ENCODE measurements around the gene TMEM87B. TPM values are rescaled to one million over a fixed set of nuclear protein-coding genes. Genes with fewer than 3 reads are reported as not detected.
"Not testable (repeated sequence)": the region's sequence is repeated elsewhere in the genome, so short reads cannot be mapped to it uniquely, and the experiment has no call there.

The TMEM87B gene
- polyA plus RNA-seq, 4 donors, result 17.3 to 43.3 (median 26.1) TPM

DNA sequence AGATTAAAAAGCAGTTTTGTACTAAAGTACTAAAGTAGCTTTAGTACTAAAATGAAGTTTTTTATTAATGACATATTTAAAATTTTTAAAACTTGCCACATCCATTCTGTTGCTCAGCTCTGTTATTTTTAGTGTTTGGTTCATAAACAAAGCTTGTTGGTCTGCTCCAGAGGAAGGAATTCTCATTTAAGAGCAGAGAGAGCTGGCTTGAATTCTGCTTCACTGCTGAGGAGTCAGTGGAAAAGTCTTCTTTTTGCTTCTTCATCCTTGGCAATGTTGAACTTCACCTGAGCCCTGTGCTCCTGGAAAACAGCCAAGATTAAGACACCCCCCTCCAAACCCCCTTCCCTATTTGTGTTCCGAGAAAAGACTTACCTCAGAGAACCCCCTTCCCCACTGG lies 40.6 kb downstream of the TMEM87B start:
- 83 to 100% (median 92%) methylated on average over 1 of the region's 1 CpG for WGBS, 3 donors
- Histone ChIP-seq H3K9me3 (ENCODE audit: control insufficient read depth in 2 of 2, insufficient read depth in 1 of 2, low read depth in 1 of 2, low read length in 1 of 2) (no peaks in the 10 kb centered on the region), H3K27me3 (ENCODE audit: control insufficient read depth in 3 of 3, insufficient read depth in 3 of 3, low read length in 3 of 3) (no peaks in the 10 kb centered on the region), H3K4me3 (ENCODE audit: low read depth in 1 of 3, low read length in 3 of 3) (no peak overlapping the region), H3K36me3 (ENCODE audit: control insufficient read depth in 3 of 3, insufficient read depth in 2 of 3, low read depth in 1 of 3, low read length in 3 of 3) (peaks cover 17 to 20% (median 18%) of the 10 kb centered on the region in 3 donors), H3K27ac (ENCODE audit: low read depth in 1 of 3, low read length in 2 of 3) (no peak overlapping the region), H3K4me1 (ENCODE audit: control insufficient read depth in 3 of 3, insufficient read depth in 2 of 3, low read depth in 1 of 3, low read length in 2 of 3) (no peaks in the 10 kb centered on the region)
- DNase-seq (no peak), FAIRE-seq (no peak)

- peaks cover 17 to 20% (median 18%) of the 10 kb centered on the region in 3 donors for H3K36me3 ChIP-seq (ENCODE audit: control insufficient read depth in 3 of 3, insufficient read depth in 2 of 3, low read depth in 1 of 3, low read length in 3 of 3)
- no peak overlapping the region for H3K4me3 ChIP-seq (ENCODE audit: low read depth in 1 of 3, low read length in 3 of 3)
- WGBS, 3 donors, result 80% methylated on average over 10 of the region's 10 CpGs
- DNase-seq (no peak), FAIRE-seq (no peak)
- H3K4me1 ChIP-seq (ENCODE audit: control insufficient read depth in 3 of 3, insufficient read depth in 2 of 3, low read depth in 1 of 3, low read length in 2 of 3), result no peaks in the 10 kb centered on the region
- no peaks in the 10 kb centered on the region for H3K9me3 ChIP-seq (ENCODE audit: control insufficient read depth in 2 of 2, insufficient read depth in 1 of 2, low read depth in 1 of 2, low read length in 1 of 2)
- H3K27me3 ChIP-seq (ENCODE audit: control insufficient read depth in 3 of 3, insufficient read depth in 3 of 3, low read length in 3 of 3), result no peaks in the 10 kb centered on the region
- no peak overlapping the region for H3K27ac ChIP-seq (ENCODE audit: low read depth in 1 of 3, low read length in 2 of 3)
Measured at GRCh38 chr2:112096098-112096497, 41.0 kb downstream of the TMEM87B start.

DNA sequence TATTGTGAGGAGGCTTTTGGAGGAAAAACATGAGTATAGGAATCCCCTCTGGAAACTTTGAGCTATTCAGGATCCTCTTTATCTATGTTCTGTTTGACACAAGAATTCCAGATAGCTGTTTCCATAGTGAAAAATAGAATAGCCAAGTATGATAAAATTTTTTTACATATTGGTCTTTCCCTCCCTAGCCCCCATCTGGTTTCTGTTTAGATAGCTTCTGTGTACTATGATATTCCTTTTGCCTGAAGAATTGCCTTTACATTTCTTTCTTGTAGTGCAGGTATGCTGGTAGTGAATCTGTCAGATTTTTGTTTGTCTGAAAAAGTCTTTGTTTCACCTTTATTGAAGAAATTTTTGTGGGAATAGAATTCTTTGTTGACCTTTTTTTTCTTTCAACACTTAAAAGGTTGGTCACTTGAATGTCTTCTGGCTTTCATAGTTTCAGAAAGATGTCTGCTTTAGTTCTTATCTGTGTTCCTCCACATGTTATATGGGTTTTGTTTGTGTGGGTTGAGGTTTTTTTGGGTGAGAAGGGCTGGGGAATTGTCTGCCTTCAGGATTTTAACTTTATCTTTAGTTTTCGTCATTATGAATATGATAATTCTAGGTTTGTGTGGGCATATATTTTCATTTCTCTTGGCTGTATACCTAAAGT lies 53.2 kb downstream of the TMEM87B start:
- Histone ChIP-seq H3K27me3 (ENCODE audit: control insufficient read depth in 3 of 3, insufficient read depth in 3 of 3, low read length in 3 of 3) (no peaks in the 10 kb centered on the region), H3K4me3 (ENCODE audit: low read depth in 1 of 3, low read length in 3 of 3) (no peak overlapping the region), H3K36me3 (ENCODE audit: control insufficient read depth in 3 of 3, insufficient read depth in 2 of 3, low read depth in 1 of 3, low read length in 3 of 3) (peaks cover 9 to 26% (median 18%) of the 10 kb centered on the region in 3 donors), H3K9me3 (ENCODE audit: control insufficient read depth in 2 of 2, insufficient read depth in 1 of 2, low read depth in 1 of 2, low read length in 1 of 2) (peaks cover 0 to 5% of the 10 kb centered on the region in 2 donors), H3K4me1 (ENCODE audit: control insufficient read depth in 3 of 3, insufficient read depth in 2 of 3, low read depth in 1 of 3, low read length in 2 of 3) (no peaks in the 10 kb centered on the region), H3K27ac (ENCODE audit: low read depth in 1 of 3, low read length in 2 of 3) (no peak overlapping the region)
- FAIRE-seq (no peak), DNase-seq (no peak)
- WGBS, 3 donors, result 92 to 97% (median 94%) methylated on average over 1 of the region's 1 CpG

GRCh38 chr2:112109278-112109677 lies 54.2 kb downstream of the TMEM87B start:
- no peak for FAIRE-seq
- H3K36me3 ChIP-seq (ENCODE audit: control insufficient read depth in 3 of 3, insufficient read depth in 2 of 3, low read depth in 1 of 3, low read length in 3 of 3), result peaks cover 9 to 26% (median 18%) of the 10 kb centered on the region in 3 donors

DNA sequence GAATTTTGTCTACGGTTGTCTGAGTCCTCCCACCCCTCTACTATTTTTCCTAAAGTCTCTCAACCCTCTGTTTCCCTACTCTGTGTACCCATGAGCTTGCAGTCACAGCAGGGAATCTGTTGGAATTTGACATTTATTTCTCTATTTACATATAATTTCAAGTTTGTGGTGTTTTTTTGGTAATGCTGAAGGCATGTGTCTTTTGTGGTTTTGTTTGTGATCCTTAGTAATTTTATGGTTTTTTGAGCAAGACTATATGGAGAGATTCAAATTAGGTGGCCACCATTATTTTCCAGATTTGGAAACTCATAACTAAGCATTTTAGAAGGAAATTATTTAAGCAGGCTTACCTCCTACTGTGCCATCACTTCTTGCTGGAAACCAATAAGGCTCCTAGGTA lies 55.9 kb downstream of the TMEM87B start:
- H3K4me3 ChIP-seq (ENCODE audit: low read depth in 1 of 3, low read length in 3 of 3), result no peak overlapping the region
- 92 to 100% (median 95%) methylated on average over 1 of the region's 1 CpG for WGBS, 3 donors
- no peaks in the 10 kb centered on the region for H3K4me1 ChIP-seq (ENCODE audit: control insufficient read depth in 3 of 3, insufficient read depth in 2 of 3, low read depth in 1 of 3, low read length in 2 of 3)
- no peak overlapping the region for H3K27ac ChIP-seq (ENCODE audit: low read depth in 1 of 3, low read length in 2 of 3)
- H3K36me3 ChIP-seq (ENCODE audit: control insufficient read depth in 3 of 3, insufficient read depth in 2 of 3, low read depth in 1 of 3, low read length in 3 of 3), result peaks cover 9 to 24% (median 20%) of the 10 kb centered on the region in 3 donors
- DNase-seq, result no peak
- H3K27me3 ChIP-seq (ENCODE audit: control insufficient read depth in 3 of 3, insufficient read depth in 3 of 3, low read length in 3 of 3), result no peaks in the 10 kb centered on the region
- peaks cover 0 to 5% of the 10 kb centered on the region in 2 donors for H3K9me3 ChIP-seq (ENCODE audit: control insufficient read depth in 2 of 2, insufficient read depth in 1 of 2, low read depth in 1 of 2, low read length in 1 of 2)
- FAIRE-seq, result no peak

More at GRCh38 chr2:112109278-112109677, 54.2 kb downstream of the TMEM87B start:
- Histone ChIP-seq H3K9me3 (ENCODE audit: control insufficient read depth in 2 of 2, insufficient read depth in 1 of 2, low read depth in 1 of 2, low read length in 1 of 2) (peaks cover 0 to 5% of the 10 kb centered on the region in 2 donors), H3K4me3 (ENCODE audit: low read depth in 1 of 3, low read length in 3 of 3) (no peak overlapping the region), H3K4me1 (ENCODE audit: control insufficient read depth in 3 of 3, insufficient read depth in 2 of 3, low read depth in 1 of 3, low read length in 2 of 3) (no peaks in the 10 kb centered on the region), H3K27me3 (ENCODE audit: control insufficient read depth in 3 of 3, insufficient read depth in 3 of 3, low read length in 3 of 3) (no peaks in the 10 kb centered on the region), H3K27ac (ENCODE audit: low read depth in 1 of 3, low read length in 2 of 3) (no peak overlapping the region)
- no peak for DNase-seq

- WGBS, 3 donors, result 94 to 100% (median 98%) methylated on average over 4 of the region's 4 CpGs
- not testable (repeated sequence) for DNase-seq
- H3K36me3 ChIP-seq (ENCODE audit: control insufficient read depth in 3 of 3, insufficient read depth in 2 of 3, low read depth in 1 of 3, low read length in 3 of 3), result peaks cover 3 to 27% (median 17%) of the 10 kb centered on the region in 3 donors
Measured at GRCh38 chr2:112113354-112113753, 58.3 kb downstream of the TMEM87B start.

DNA sequence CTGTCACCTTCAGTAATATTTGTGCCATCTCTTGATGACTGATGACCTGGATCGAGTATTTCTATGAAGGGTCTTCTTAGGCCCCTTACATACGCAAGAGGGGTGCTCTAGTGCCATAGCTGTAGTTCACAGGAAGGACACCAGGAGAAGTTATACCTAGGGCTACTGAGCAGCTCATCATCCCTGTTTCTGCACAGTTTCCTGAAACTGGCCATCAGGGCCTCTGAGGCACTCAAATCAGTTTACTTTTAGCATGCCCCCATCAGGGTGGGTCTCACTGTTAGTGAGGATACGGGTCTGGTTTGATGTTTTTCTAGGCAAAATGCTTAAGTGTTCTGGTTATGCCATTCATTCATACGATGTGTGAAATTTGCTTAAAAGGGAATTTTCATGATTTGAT lies 63.1 kb downstream of the TMEM87B start:
- Histone ChIP-seq H3K4me1 (ENCODE audit: control insufficient read depth in 3 of 3, insufficient read depth in 2 of 3, low read depth in 1 of 3, low read length in 2 of 3) (no peaks in the 10 kb centered on the region), H3K36me3 (ENCODE audit: control insufficient read depth in 3 of 3, insufficient read depth in 2 of 3, low read depth in 1 of 3, low read length in 3 of 3) (peaks cover 0 to 17% (median 5%) of the 10 kb centered on the region in 3 donors), H3K4me3 (ENCODE audit: low read depth in 1 of 3, low read length in 3 of 3) (no peak overlapping the region), H3K27me3 (ENCODE audit: control insufficient read depth in 3 of 3, insufficient read depth in 3 of 3, low read length in 3 of 3) (no peaks in the 10 kb centered on the region), H3K27ac (ENCODE audit: low read depth in 1 of 3, low read length in 2 of 3) (no peak overlapping the region), H3K9me3 (ENCODE audit: control insufficient read depth in 2 of 2, insufficient read depth in 1 of 2, low read depth in 1 of 2, low read length in 1 of 2) (no peaks in the 10 kb centered on the region)
- no peak for DNase-seq
- no peak for FAIRE-seq
- 84 to 94% (median 94%) methylated on average over 4 of the region's 4 CpGs for WGBS, 3 donors

More at GRCh38 chr2:112113354-112113753, 58.3 kb downstream of the TMEM87B start:
- H3K4me1 ChIP-seq (ENCODE audit: control insufficient read depth in 3 of 3, insufficient read depth in 2 of 3, low read depth in 1 of 3, low read length in 2 of 3); H3K27ac ChIP-seq (ENCODE audit: low read depth in 1 of 3, low read length in 2 of 3); H3K27me3 ChIP-seq (ENCODE audit: control insufficient read depth in 3 of 3, insufficient read depth in 3 of 3, low read length in 3 of 3); FAIRE-seq; H3K4me3 ChIP-seq (ENCODE audit: low read depth in 1 of 3, low read length in 3 of 3); H3K9me3 ChIP-seq (ENCODE audit: control insufficient read depth in 2 of 2, insufficient read depth in 1 of 2, low read depth in 1 of 2, low read length in 1 of 2): not testable (repeated sequence)

GRCh38 chr2:112121682-112122254 lies 66.7 kb downstream of the TMEM87B start:
- DNase-seq (peak; percentile 37 to 56), FAIRE-seq (no peak)
- Histone ChIP-seq H3K27ac (ENCODE audit: low read depth in 1 of 3, low read length in 2 of 3) (no peak overlapping the region), H3K9me3 (ENCODE audit: control insufficient read depth in 2 of 2, insufficient read depth in 1 of 2, low read depth in 1 of 2, low read length in 1 of 2) (peaks cover 0 to 11% of the 10 kb centered on the region in 2 donors), H3K36me3 (ENCODE audit: control insufficient read depth in 3 of 3, insufficient read depth in 2 of 3, low read depth in 1 of 3, low read length in 3 of 3) (peaks cover 0 to 12% (median under 1%) of the 10 kb centered on the region in 3 donors), H3K4me1 (ENCODE audit: control insufficient read depth in 3 of 3, insufficient read depth in 2 of 3, low read depth in 1 of 3, low read length in 2 of 3) (no peaks in the 10 kb centered on the region), H3K27me3 (ENCODE audit: control insufficient read depth in 3 of 3, insufficient read depth in 3 of 3, low read length in 3 of 3) (no peaks in the 10 kb centered on the region), H3K4me3 (ENCODE audit: low read depth in 1 of 3, low read length in 3 of 3) (no peak overlapping the region)

All from small intestine (tissue), 7 donors.